Liver (tissue), 3 donors: ENCODE measurements around the gene WEE2.

Experiments used
- CTCF ChIP-seq: fragments of 150-350 bp; IDR thresholded peaks from 2 replicates; pipeline ENCODE4 v1.5.1; 2017; ENCODE audit warnings: improper control_type of control experiment, low read depth, low read length; ENCODE audit not compliant: missing input control
- FOXA1 ChIP-seq: IDR thresholded peaks from 2 replicates; pipeline ENCODE4 v1.6.1; 2016; ENCODE audit warnings: antibody characterized with exemption
- MAX ChIP-seq: IDR thresholded peaks from 2 replicates; pipeline ENCODE4 v1.6.1; 2016; ENCODE audit warnings: antibody characterized with exemption
- TAF1 ChIP-seq: conservative IDR thresholded peaks from 2 replicates; pipeline ENCODE4 v1.6.1; 2016; ENCODE audit warnings: antibody characterized with exemption, mild to moderate bottlenecking
- donor health status: healthy.
- donor health status: healthy.

- TF ChIP-seq CTCF (peak; percentile 34), TAF1 (no peak), MAX (no peak), FOXA1 (no peak)
Observed at GRCh38 chr7:141710301-141710700, 2.1 kb downstream of the WEE2 start.
